ENCODE measurements around the gene URI1.
"Not testable (repeated sequence)": the region's sequence is repeated elsewhere in the genome, so short reads cannot be mapped to it uniquely, and the experiment has no call there.

URI1 gene

DNA sequence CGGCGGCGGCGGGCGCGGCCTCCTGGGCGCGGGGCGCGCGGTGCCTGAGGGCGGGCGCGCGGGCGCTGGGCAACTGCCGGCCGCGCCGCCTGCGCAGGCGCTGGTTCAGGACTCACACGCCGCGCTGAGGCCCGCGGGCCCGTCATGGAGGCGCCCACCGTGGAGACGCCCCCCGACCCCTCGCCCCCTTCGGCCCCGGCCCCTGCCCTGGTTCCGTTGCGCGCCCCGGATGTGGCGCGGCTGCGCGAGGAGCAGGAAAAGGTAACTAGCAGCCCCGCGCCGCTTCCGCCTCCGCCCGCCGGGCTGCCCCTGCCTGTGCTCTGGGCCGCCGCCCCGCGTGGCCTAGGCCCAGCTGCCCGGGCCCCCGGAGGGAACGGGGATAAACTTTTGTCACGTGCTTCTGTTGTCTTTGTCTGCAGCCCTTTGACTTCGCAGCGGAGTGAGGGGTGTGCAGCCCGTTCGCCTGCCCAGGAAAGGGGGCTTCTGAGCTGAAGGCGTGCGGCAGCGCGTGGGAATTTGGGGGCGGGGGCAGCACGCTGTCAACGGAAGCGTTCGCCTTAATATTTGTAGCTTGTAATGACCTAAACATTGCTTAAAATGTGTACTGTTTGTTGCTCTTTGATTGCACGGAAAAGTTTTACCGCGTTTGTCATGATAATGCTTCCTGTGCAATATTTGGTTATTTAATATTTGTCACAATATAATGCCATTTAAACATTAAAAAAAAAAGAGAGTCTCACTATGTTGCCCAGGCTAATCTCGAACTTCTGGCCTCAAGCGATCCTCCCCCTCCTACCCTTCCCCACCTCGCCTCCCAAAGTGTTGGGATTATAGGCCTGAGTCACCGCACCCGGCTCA lies 594 bp downstream of the URI1 start:
- no peak for DNase-seq (ENCODE audit: low read depth, low spot score)

- no peak for DNase-seq (ENCODE audit: low read depth, low spot score)
These were observed 1.6 kb downstream of the URI1 start for GRCh38 chr19:29943615-29944014.

- no peak for DNase-seq (ENCODE audit: low read depth, low spot score)
These were observed 2.5 kb downstream of the URI1 start for GRCh38 chr19:29944390-29945012.

DNA sequence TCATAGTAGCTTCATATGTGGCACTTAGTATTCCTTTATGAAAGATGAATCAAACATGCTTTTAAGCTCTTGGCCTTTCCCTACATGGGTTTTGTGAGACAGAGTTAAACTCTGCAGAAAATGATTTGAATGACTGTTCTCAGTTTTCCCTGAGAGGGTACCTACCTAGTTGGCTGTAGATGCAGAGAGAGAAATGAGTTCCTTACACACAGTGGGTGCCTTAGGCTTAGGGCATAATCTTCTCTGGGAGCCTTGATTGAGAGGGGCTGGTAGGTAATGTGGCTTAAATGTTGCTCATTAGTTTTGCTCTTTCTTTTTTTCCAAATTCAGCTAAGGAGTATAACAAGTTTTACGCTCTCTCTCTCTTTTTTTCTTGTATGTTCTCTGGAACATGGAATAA lies 3.0 kb downstream of the URI1 start:
- no peak for DNase-seq (ENCODE audit: low read depth, low spot score)

DNA sequence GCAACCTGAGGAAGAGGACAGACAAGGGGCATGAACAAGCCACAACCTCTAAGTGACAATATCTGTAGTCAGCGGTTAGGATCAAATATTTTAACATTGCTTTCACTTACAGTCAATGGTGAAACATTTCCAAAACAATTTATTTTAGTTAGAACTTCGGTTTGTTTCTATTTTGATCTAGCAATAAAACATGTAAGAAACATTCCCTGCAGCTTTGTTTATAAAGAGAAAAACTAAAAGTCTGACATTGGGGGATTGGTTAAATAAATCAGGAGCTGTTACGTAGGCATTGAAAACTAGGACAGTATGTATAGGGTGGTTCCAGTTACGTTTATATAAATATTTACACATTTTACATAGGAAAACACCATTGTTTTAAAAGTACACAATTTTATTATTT lies 3.4 kb downstream of the URI1 start:
- DNase-seq (ENCODE audit: low read depth, low spot score): no peak

DNA sequence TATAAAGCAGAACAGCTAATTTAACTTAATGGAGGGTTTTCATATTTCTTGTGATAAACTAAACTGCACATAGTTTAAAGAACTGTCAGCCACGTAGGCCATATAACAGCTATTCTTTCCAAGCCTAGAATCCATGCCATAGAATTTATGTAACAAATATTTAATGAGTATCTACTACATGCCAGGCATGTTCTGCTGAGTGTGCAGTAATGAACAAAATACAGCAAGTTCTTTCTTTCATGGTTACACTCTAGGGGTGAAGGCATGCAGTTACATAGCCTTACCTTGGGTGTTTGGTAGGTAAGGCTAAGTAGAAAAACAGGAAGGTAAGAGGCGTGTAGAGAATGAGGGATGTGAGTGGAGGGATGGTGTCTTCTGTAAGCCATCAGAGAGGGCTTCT lies 4.6 kb downstream of the URI1 start:
- DNase-seq (ENCODE audit: low read depth, low spot score): no peak

DNA sequence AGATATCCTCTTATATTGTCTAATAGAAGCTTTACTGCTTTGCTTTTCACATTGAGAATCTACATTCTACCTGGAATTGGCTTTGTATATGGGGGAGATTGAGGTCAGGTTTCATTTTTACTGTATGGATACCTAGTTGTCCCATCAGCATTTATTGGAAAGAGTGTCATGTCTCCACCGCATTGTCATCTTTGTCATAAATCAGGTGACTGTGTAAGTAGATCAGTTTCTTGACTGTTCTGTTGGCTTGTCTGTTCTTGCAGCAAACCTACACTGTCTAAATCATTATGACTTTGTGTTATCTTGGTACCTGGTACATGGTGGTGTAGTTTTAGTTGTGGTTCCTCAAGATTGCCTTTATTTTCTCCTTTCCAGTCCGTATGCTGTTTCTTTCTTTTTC lies 5.8 kb downstream of the URI1 start:
- DNase-seq (ENCODE audit: low read depth, low spot score): no peak

GRCh38 chr19:29948759-29949470 lies 6.9 kb downstream of the URI1 start:
- DNase-seq (ENCODE audit: low read depth, low spot score): not testable (repeated sequence)

DNA sequence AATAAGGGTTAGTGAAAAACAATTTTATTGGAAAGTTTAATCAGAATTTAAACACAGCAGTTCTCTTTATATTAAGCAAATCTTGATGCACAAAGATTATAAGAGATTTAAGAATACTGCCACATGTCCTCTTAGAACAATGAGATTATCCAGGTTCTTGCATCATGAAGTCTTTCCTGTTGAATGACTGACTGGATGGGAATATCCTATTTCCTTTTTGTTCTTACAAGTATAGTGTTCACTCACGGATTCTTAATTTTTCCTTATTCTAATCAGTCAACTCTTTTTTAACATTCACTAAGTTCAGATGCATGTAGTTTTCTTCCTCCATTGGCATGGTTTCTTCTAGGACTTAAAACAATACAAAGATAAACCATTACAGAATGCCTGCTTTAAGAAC lies 10.1 kb downstream of the URI1 start:
- no peak for DNase-seq (ENCODE audit: low read depth, low spot score)

DNA sequence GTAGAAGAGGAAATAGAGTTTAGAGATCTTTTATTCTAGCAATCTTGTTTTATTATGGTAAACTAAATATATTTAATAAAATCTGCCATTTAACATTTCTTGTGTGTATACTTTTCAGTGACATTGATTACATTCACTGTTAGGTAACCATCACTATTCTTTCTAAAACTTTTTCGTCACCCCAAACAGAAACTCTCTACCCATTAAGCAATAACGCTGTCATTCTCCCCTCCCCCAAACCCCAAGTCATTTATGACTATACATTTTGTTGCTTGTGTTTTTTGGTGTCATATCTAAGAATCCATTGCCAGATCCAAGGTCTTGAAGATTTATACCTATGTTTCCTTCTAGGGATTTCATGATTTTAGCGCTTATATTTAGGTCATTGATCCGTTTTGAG lies 10.6 kb downstream of the URI1 start:
- DNase-seq (ENCODE audit: low read depth, low spot score): no peak

GRCh38 chr19:29953352-29954247 lies 11.6 kb downstream of the URI1 start:
- no peak for DNase-seq (ENCODE audit: low read depth, low spot score)

GRCh38 chr19:29956855-29957254 lies 14.8 kb downstream of the URI1 start:
- no peak for DNase-seq (ENCODE audit: low read depth, low spot score)

DNA sequence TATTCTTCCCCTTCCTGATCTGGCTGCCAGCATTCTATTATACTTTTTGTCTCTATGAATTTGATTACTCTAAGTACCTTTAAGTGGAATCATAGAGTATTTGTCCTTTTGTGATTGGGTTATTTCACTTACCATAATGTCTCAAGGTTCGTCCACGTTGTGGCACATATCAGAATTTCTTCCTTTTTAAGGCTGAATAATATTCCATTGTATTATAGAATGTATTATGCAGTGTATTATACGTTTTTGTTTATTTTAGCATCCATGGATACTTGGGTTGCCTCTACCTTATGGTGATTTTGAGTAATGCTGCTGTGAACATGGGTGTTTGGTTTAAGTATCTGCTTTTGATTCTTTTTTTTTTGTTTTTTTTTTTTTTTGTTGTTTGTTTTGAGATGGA lies 19.3 kb downstream of the URI1 start:
- DNase-seq (ENCODE audit: low read depth, low spot score): no peak

GRCh38 chr19:29962793-29963192 lies 20.8 kb downstream of the URI1 start:
- no peak for DNase-seq (ENCODE audit: low read depth, low spot score)

- DNase-seq (ENCODE audit: low read depth, low spot score): no peak
These were observed 21.5 kb downstream of the URI1 start for GRCh38 chr19:29963576-29963975.

GRCh38 chr19:29964171-29964570 lies 22.1 kb downstream of the URI1 start:
- no peak for DNase-seq (ENCODE audit: low read depth, low spot score)

- no peak for DNase-seq (ENCODE audit: low read depth, low spot score)
These were observed 23.5 kb downstream of the URI1 start for GRCh38 chr19:29965492-29965891.

GRCh38 chr19:29966142-29966541 lies 24.1 kb downstream of the URI1 start:
- not testable (repeated sequence) for DNase-seq (ENCODE audit: low read depth, low spot score)

DNA sequence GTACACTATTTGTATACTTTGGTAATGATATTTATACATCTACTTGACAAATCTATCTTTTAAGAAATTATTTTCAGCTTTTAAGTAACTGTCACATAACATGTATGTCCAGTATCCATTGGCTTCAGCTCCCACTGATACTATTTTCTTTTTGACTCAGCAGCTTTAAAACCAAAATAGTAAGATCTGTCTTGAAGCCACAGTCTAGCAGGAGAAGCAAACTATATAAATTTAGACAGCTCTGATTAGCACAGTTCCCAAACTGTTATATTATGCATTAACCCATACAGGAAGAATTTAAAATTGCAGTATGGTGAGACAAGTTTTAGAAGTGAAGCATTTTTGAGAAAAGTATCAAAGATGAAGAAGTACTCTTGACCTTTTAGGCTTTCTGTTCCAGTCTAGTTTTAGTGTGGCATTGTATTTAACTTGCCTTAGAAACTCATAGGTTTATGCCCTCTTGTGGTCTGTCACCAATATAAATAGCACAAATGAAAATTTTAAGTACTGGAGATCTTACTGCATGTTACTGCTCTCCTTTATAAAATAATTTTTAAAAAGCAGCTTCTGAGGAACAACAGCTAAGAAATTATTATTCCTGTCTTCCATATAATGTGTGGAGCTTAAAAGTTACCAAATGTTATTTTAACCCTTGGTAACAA lies 24.7 kb downstream of the URI1 start:
- no peak for DNase-seq (ENCODE audit: low read depth, low spot score)

DNA sequence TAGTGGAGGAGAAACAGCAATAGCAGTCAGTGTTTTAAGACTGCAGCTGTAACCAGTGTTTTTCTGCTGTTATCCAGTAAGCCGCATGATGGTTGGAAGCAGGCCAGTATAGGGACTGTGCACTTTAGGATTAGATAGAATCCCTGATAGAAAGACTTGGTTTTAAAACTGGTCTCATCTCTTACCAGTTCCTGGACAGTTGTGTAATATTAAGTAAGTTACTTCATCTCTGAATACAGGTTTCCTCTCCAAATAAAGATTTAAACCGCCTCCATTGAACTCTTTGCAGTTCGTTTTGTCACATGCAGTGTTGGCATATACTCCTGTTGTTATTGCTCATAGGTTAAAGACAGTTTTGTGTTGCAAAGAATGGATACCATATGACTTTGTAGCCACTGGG lies 25.6 kb downstream of the URI1 start:
- DNase-seq (ENCODE audit: low read depth, low spot score): no peak

DNA sequence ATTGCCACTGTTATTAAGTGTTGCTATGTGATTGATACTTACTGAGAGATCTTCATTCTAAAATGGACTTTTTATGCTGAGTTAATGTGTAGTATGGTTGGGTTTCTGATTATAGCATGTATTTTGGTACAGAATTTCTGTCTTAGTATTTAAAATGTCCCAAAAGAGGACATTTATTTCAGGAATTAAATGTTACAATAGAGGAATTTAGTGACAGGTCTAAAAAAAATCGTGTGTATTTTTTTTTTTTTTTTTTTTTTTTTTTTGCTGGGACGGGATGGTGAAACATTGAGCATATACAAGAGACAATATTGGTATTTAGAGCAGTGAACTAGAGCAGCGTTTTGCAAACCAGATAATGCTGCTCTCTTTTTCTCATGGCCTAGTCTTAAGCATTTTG lies 27.9 kb downstream of the URI1 start:
- no peak for DNase-seq (ENCODE audit: low read depth, low spot score)
